ENCODE measurements around the gene SHC4. TPM values are rescaled to one million over a fixed set of nuclear protein-coding genes. Genes with fewer than 3 reads are reported as not detected.

SHC4 gene
- total RNA-seq, 4 donors from 2014 or later: 0.63 to 4.7 (median 1.6) TPM

- TF ChIP-seq POLR2A (IDR thresholded peaks at IDR 0.05): no peak
- no peak for TF ChIP-seq CTCF (IDR thresholded peaks at IDR 0.05)
- 78 to 82% methylated on average over 3 of the region's 3 CpGs for WGBS, 2 donors
- no peak overlapping the region for H3K4me3 ChIP-seq (ENCODE audit: low read depth, poor library complexity, severe bottlenecking)
- no peak for DNase-seq (ENCODE audit: low spot score in 2 of 2)
- intact Hi-C loops (cut with DNase I; ENCODE audit: low total_unique reads): no loop called here
Observed at GRCh38 chr15:48893311-48893710, 70.4 kb downstream of the SHC4 start.

- intact Hi-C loops (cut with DNase I; ENCODE audit: low total_unique reads): no loop called here
- DNase-seq (ENCODE audit: low spot score in 2 of 2): no peak
- no peak overlapping the region for H3K4me3 ChIP-seq (ENCODE audit: low read depth, poor library complexity, severe bottlenecking)
- TF ChIP-seq POLR2A (IDR thresholded peaks at IDR 0.05) (no peak), CTCF (IDR thresholded peaks at IDR 0.05) (no peak)
- 70 to 76% methylated on average over 6 of the region's 6 CpGs for WGBS, 2 donors
Observed at GRCh38 chr15:48891232-48891765, 72.4 kb downstream of the SHC4 start.

DNA sequence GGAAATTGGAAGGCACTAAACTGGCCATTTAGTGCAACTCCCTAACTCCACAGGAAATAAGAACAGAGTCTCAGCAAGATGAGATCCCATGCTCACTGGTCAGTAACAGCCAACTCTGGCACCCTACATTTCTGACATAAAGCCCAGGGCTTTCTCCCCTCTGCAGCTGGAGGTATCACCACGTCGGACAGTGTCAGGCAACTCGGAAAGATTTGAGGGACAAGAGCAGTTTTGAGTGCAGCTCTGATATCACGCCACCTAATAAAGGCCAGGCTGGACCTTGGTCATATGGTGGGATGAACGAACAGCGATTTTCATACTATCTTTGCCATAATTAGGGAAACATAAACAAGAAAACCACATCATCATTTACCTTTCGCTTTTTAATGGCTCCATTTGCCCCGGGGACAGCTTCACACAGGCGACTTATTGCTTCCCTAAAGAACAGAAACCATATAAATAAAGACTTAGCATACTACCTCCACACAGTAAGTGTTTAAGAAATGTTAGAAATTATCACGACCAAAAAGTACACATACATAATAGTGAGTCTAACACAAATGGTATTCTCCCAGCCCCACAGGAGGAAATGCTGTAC, 73.2 kb downstream of the SHC4 start:
- TF ChIP-seq POLR2A (IDR thresholded peaks at IDR 0.05) (no peak), CTCF (IDR thresholded peaks at IDR 0.05) (no peak)
- WGBS, 2 donors: 76 to 81% methylated on average over 10 of the region's 10 CpGs
- no peak for DNase-seq (ENCODE audit: low spot score in 2 of 2)
- intact Hi-C loops (cut with DNase I; ENCODE audit: low total_unique reads): no loop called here
- no peak overlapping the region for H3K4me3 ChIP-seq (ENCODE audit: low read depth, poor library complexity, severe bottlenecking)

- TF ChIP-seq POLR2A (IDR thresholded peaks at IDR 0.05): no peak
- 86 to 88% methylated on average over 3 of the region's 3 CpGs for WGBS, 2 donors
- no peak for DNase-seq (ENCODE audit: low spot score in 2 of 2)
- no peak overlapping the region for H3K4me3 ChIP-seq (ENCODE audit: low read depth, poor library complexity, severe bottlenecking)
- intact Hi-C loops (cut with DNase I; ENCODE audit: low total_unique reads): no loop called here
Observed at GRCh38 chr15:48889925-48890324, 73.8 kb downstream of the SHC4 start.

- 51 to 60% methylated on average over 1 of the region's 1 CpG for WGBS, 2 donors
- TF ChIP-seq CTCF (IDR thresholded peaks at IDR 0.05) (no peak), POLR2A (IDR thresholded peaks at IDR 0.05) (no peak)
- no peak overlapping the region for H3K4me3 ChIP-seq (ENCODE audit: low read depth, poor library complexity, severe bottlenecking)
- intact Hi-C loops (cut with DNase I; ENCODE audit: low total_unique reads): no loop called here
- no peak for DNase-seq (ENCODE audit: low spot score in 2 of 2)
Observed at GRCh38 chr15:48888836-48889235, 74.9 kb downstream of the SHC4 start.

DNA sequence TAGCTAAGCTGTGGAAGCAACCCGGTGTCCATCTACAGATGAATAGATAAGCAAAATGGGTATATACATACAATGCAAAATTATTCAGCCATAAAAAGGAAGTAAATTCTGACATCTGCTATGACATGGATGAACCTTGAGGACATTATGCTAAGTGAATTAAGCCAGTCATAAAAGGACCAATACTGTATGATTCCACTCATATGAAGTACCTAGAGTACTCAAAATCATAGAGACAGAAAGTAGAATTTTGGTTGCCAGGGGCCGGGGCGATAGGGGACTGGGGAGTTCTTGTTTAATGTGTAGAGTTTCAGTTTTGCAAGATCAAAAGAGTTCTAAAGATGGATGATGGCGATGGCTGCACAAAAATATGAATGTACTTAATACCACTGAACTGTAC, 75.5 kb downstream of the SHC4 start:
- intact Hi-C loops (cut with DNase I; ENCODE audit: low total_unique reads): no loop called here
- TF ChIP-seq POLR2A (IDR thresholded peaks at IDR 0.05) (no peak), CTCF (IDR thresholded peaks at IDR 0.05) (no peak)
- no peak overlapping the region for H3K4me3 ChIP-seq (ENCODE audit: low read depth, poor library complexity, severe bottlenecking)
- WGBS, 2 donors: 88 to 92% methylated on average over 4 of the region's 4 CpGs
- no peak for DNase-seq (ENCODE audit: low spot score in 2 of 2)

Measured in lower leg skin (tissue), 4 donors.